ENCODE results near the gene PLD6. TPM values are rescaled to one million over a fixed set of nuclear protein-coding genes. Genes with fewer than 3 reads are reported as not detected.

The PLD6 gene
- total RNA-seq, 1 experiment from 2014 or later, result 8.0 TPM

DNA sequence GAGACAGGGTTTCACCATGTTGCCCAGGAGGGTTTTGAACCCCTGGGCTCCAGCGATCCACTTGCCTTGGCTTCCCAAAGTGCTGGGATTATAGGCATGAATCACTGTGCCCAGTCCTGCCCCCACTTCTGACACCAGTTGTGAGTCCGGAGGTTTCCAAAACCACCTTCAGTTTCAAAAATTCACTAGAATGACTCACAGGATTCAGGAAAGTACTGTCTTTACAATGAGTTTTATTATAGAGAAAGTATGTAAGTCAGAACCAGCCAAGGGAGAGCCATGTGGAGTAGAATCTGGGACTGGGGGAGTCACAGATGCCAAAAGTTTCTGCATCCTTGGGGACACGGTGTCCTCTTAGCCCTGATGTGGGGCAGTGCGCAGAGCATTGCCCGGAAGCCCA is 55.1 kb downstream of the PLD6 start:
- Mint-ChIP-seq H3K36me3 (ENCODE audit: insufficient read depth, unreplicated experiment) (peaks cover 91% of the 10 kb centered on the region), H3K4me3 (ENCODE audit: unreplicated experiment) (no peak overlapping the region), H3K27me3 (ENCODE audit: insufficient read depth, unreplicated experiment) (no peaks in the 10 kb centered on the region), H3K27ac (ENCODE audit: unreplicated experiment) (no peak overlapping the region), H3K9me3 (ENCODE audit: unreplicated experiment) (no peaks in the 10 kb centered on the region), H3K4me1 (ENCODE audit: low read depth, unreplicated experiment) (no peaks in the 10 kb centered on the region)
- Histone ChIP-seq H3K27me3 (replicated peaks; ENCODE audit: control insufficient read depth, insufficient read depth, low read length) (no peaks in the 10 kb centered on the region), H3K9me3 (no peaks in the 10 kb centered on the region), H3K4me1 (no peaks in the 10 kb centered on the region), H3K36me3 (ENCODE audit: control insufficient read depth, insufficient read depth, low read length) (peaks cover 9% of the 10 kb centered on the region), H3K4me3 (ENCODE audit: low read depth, low read length) (no peak overlapping the region)
- POLR2A ChIA-PET, result no interaction called here
- TF ChIP-seq CTCF (IDR thresholded peaks at IDR 0.05; ENCODE audit: insufficient read depth in 1 of 2, low read depth in 1 of 2, low read length in 1 of 2, severe bottlenecking in 1 of 2, unreplicated experiment in 1 of 2), result no peak
- CTCF ChIA-PET, result no interaction called here
- no TSS peak for BruUV-seq (replicated peaks)
- DNase-seq, result no peak
- intact Hi-C loops (cut with micrococcal nuclease; ENCODE audit: unreplicated experiment), result no loop called here

Other genes with a start within 250 kb of the PLD6 start
- gene TNFRSF13B, start 234.2 kb downstream of the PLD6 start, total RNA-seq (2022), result not detected in 2 replicates
- gene MPRIP, start 163.9 kb downstream of the PLD6 start, total RNA-seq (2022), result 284 and 311 TPM in 2 replicates
- gene FLCN, start 30.8 kb upstream of the PLD6 start, total RNA-seq (2022), result 69.0 and 71.9 TPM in 2 replicates
- 120 and 127 TPM in 2 replicates for gene COPS3, start 74.9 kb upstream of the PLD6 start, total RNA-seq (2022)
- 0.86 and 1.3 TPM in 2 replicates for gene NT5M, start 97.0 kb upstream of the PLD6 start, total RNA-seq (2022)

Measured in Caco-2 (cell line).